ENCODE data around the gene GNAI1.

Gene GNAI1

DNA sequence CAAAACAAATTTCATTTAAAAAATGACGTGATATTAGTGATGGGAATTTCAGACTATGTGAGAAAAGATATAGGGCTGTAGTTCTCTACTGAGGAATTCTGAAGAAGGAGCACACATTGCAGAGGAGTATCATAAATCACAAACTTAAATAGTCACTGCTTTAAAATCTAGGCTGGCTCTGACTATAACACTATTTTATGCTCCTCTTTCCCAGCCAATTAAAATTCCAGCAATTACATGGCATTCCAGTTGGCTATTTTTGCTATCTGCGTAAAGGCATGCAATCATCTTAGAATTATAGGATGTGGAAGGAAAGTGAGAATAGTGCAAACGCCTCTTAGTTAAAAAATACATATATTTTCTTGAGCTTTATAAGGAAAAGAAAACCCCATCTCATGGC is 123.1 kb downstream of the GNAI1 start:
- no peak for DNase-seq

DNA sequence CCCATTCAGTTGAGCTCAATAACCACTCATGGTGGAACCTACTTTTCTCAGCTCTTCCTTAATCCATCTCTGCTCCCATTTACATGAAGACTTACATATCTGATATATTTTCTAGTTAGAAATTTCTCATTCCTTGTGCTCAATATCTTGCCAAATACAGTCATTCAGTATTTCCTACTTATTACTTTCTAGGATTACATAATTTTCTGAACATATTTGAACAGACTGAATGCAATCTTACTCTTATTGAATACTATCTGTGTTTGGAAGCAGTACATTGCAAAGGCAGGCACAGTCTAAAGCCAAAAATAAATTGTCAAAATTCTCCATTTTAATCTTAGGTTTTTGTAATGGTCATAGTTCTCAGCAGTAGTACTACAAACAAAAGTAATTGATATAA is 126.0 kb downstream of the GNAI1 start:
- no peak for DNase-seq

DNA sequence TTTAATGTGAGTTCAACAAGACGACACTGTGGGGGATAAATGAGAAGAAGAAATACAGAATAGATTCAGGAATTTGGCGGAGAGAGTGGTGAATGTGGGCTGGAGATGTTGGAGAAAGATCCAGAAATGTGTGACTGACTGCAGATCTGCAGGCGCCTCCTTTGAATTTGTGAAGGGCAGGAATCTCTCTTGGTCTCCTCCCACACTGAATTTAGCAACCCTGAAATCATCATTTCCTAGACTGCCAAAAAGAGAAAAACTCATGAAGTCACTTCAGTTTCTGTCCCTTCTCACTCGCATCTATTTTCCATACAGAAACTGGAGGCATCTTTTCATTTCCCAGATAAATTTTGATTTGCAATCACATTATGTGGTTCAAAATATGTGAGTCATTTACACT is 128.7 kb downstream of the GNAI1 start:
- no peak for DNase-seq

- no peak for DNase-seq
Measured at GRCh38 chr7:80263821-80264220, 129.2 kb downstream of the GNAI1 start.

DNA sequence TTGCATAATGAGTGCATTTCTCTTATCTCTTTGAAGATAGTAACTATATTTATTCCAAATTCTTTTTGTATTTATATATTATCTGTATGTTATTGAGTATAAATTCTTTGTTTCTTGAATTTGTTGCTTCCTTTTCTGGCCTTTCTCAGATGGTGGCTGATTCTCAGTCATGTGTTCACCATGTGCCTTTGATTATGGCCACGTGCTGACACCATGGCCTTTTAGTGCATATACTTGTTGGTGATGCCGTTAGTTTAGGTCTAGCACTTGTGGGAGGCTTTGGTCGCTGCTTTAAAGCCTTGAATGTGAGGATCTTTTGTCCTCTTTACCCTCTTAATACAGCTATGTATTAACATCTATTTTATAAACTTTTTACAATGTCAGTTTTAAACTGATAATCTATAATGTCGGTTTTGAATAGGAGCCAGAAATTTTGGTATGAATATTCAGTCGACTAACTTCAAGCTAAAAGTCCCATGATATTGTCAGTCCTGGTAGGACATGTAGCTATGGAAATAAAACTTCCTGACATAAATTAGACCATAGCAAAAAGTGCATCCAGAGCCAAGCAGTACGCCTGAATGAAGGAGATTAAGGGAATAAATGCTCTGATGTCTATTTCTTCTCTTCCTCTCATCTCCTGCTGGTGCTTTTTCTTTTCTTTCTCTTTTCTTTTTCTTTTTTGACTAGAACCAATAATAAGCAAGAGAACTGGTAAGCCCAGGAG is 130.3 kb downstream of the GNAI1 start:
- DNase-seq = no peak

DNA sequence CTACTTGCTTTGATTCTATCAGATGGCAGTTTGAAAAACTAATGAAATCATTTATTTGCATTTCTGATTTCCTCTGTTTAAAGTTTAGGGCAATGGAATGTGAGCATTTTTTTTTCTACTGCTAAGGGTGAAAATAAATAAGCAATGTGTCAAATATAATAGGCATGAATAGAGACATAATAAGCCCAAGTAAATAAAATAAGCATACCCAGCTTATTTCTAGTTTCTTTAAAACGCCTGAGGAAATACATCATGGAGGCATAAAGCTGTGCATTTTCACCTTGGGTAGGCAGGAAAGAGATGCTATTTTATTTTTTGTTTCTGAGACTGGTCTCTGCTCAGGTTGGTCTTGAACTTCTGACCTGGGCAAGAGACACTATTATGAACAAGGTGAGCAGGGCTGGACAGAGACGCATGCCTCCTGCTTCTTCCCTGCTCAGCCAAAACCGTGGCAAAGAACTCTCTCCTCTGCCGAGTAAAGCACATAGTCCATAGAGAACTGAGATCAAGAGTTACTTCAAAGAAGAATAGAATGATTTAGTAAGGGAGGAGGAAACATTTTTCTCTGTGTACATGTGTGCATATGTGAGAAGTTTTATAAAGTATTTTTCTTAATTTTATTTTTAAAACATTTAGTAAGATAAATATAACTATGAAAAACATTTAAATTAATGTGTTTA is 138.1 kb downstream of the GNAI1 start:
- no peak for DNase-seq

DNA sequence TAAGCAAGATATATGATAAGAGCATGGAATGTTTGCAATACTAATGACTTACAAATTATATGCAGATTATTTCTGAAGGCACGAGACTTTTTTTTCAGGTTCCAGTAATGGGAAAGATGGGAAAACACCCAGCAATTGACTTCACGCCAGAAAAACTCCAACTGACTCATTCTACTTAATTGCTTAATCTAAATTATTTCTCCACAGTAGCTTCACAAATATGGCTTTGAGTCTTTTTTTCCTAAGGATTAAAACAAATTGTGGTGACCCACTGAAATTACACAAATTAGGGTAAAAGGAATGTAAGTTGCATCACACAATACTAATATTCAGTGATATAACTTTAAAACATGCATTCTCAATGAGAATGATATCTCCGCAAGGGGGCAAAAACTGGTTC is 138.7 kb downstream of the GNAI1 start:
- DNase-seq = no peak

- no peak for DNase-seq
Measured at GRCh38 chr7:80275192-80275605, 140.6 kb downstream of the GNAI1 start.

All from femur (tissue), 1 donor.